Cardiac septum (tissue), 1 donor: Measurements from ENCODE around the gene ADGRB2. TPM values are rescaled to one million over a fixed set of nuclear protein-coding genes. Genes with fewer than 3 reads are reported as not detected.

Experiments used
- DNase-seq: peaks from one replicate; pipeline ENCODE4 v3.0.0-alpha.2; 2020; ENCODE audit warnings: low spot score
- intact Hi-C: fragments of 100-400 bp; cut with DNase I; formaldehyde crosslinking; loops from one replicate; pipeline ENCODE4 v1.14.0; 2022
- long read RNA-seq: library from polyadenylated mRNA; unstranded; transcript quantifications from one replicate; pipeline ENCODE4 v2.0.0, GENCODE V29; 2021
- total RNA-seq: library from RNA; stranded (reverse); fragmentation: NEBNext Ultra II Directional; extraction: Animal tissue kit (Norgen Biotek cat#: 25700); gene quantifications from one replicate; pipeline ENCODE4 v1.2.1, GENCODE V29; 2021
- donor health status: DM: no; HTN: no; CAD: no.

ADGRB2 gene, protein sequence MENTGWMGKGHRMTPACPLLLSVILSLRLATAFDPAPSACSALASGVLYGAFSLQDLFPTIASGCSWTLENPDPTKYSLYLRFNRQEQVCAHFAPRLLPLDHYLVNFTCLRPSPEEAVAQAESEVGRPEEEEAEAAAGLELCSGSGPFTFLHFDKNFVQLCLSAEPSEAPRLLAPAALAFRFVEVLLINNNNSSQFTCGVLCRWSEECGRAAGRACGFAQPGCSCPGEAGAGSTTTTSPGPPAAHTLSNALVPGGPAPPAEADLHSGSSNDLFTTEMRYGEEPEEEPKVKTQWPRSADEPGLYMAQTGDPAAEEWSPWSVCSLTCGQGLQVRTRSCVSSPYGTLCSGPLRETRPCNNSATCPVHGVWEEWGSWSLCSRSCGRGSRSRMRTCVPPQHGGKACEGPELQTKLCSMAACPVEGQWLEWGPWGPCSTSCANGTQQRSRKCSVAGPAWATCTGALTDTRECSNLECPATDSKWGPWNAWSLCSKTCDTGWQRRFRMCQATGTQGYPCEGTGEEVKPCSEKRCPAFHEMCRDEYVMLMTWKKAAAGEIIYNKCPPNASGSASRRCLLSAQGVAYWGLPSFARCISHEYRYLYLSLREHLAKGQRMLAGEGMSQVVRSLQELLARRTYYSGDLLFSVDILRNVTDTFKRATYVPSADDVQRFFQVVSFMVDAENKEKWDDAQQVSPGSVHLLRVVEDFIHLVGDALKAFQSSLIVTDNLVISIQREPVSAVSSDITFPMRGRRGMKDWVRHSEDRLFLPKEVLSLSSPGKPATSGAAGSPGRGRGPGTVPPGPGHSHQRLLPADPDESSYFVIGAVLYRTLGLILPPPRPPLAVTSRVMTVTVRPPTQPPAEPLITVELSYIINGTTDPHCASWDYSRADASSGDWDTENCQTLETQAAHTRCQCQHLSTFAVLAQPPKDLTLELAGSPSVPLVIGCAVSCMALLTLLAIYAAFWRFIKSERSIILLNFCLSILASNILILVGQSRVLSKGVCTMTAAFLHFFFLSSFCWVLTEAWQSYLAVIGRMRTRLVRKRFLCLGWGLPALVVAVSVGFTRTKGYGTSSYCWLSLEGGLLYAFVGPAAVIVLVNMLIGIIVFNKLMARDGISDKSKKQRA (N-terminal part only)
- 7.7 TPM for total RNA-seq
- long read RNA-seq, partial matches to known transcripts = 11 of 14 reads
- long read RNA-seq, other reads (novel, unspliced or antisense) = 3 of 14 reads

DNA sequence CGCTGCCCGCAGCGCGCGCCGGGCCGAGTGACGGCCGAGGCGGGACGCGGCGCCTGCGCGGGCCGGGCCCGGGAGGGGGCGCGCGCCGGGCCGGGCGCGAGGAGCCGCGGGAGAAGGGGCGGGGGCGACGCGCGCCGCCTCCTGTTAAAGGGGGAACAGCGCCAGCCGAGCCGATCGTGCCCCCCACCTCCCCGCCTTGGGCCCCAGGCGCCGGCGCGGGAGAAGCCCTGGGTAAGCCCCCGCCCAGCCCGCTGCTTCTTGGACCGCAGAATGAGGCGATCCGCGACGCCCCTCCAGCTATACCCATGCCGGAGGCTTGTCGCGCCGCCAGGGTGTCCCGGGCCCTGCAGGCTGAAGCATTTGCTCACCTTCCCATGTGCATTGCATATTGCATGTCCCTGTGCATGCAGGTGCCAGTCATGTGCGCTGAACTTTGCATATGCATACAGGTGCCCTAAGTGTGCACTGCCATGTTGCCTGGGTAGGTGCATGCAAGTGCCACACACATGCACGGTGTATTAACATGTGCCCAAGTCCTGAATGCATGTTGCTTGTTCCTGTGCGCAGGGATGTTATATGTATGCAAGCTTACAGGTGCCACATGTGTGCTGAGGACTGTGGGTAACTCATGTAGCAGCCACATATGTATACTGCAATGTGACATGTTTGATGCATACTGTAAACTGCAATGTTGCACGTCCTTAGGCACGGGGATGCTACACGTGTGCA lies at the start of gene ADGRB2:
Gene ADGRB2 (minus strand): TSS at position 29 of the 729 bp plus-strand sequence. CDS start 7,119 bp downstream, outside the sequence.
- intact Hi-C loops = loop anchor here (2.0 kb wide), 1 partner anchor 24 kb away; no protein-coding TSS in a partner anchor
- DNase-seq = no peak

DNA sequence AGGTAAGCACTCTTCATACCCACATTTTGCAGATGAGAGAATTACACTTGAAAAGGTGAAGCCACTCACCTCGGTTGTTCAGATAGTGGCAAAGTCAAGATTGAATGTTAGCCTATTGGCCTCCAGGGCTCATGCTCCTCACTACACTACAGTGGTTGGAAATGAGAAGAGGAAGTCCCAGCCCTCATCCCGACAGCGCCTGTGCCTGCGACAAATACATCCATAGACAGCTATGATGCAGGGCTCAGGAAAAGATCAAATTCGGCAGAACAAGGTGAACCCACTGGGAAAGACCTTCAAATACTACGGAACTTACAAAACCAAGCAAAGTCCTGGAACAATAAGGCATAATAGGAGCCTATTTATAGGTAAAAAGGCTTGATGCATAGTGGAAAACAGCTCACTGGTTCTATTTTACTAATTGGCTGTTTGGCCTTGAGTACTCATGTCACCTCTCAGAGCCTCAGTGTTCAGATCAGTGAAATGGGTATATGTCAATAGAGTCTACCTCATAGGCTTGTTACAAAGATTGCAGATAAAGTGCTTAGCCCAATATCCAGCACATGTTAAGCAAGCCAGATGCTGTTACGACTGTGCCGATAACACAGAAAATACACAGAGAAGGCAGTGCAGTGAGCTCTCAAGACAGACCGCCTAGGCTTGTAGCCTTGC lies 48.2 kb upstream of the ADGRB2 start:
- DNase-seq = peak; percentile 5
- intact Hi-C loops = no loop called here

DNA sequence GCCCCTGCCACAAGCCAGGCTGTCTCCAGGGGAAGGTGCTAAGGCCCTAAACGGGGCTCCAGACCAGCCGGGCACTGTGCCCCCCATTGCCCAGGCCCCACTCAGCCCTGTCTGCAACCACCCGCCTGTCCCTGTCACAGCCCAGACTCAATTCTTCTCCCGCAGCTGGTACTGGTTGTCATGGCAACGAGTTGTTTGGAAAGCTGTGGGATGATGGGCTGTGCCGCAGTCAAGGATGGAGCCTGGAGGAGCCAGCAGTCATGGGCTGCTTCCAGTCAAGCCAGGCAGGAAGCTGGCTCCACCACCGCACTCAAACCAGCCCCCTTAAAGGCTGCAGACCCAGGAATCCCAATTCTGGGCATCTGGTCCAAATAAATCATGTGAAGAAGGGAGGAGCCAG lies 47.5 kb upstream of the ADGRB2 start:
- intact Hi-C loops = no loop called here
- DNase-seq = peak; percentile 29

DNA sequence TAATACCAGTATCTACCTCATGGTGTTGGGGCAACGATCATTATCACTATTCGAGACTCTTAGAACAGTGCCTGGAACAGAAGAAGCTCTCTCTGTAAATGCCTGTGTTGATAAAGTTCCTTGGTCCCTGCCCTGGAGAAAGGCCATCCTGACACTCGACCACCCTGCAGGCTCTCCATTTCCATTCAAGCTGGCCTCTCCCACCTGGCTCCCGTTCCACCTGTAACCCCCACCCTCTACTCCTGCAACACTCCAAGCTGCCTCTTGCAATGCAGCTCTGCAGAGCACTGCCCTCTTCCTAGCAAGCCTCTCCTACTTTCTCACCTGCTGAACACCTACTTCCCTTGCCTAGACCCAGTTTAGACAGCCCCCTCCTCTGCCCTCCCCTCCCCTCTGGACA lies 45.6 kb upstream of the ADGRB2 start:
- DNase-seq = peak; percentile 38

DNA sequence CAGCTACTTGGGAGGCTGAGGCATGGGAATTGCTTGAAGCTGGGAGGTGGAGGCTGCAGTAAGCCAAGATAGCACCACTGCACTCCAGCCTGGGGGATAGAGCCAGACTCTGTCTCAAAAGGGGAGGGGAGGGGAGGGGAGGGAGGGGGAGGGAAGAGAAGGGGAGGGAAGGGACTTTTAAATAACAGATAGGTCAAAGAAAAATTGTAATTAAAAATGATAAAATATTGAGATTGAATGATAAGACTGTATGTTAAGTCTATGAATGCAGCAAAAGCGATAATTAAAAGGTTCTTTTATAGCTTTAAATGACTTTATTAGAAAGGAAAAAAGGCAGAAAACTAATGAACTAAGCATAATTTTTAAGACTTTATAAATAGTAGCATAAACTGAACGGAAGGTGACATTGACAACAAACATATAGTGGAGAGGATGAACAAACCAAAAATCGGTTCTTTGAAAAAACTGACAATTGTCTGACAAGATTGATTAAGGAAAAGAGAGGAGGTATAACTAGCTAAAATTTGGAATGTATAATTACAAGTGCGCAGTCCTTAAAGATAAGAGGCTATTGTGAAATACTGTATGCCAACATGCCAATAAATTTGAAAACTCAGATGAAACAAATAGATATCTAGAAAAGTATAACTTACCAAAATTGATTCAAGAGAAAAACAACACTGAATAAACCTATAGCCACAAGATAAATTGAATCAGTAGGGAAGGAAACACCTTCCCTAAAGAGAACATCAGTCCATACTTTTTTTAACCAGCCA lies 43.3 kb upstream of the ADGRB2 start:
- no peak for DNase-seq
- intact Hi-C loops = no loop called here

More for the DNA sequence above, 45.6 kb upstream of the ADGRB2 start:
- intact Hi-C loops = no loop called here

DNA sequence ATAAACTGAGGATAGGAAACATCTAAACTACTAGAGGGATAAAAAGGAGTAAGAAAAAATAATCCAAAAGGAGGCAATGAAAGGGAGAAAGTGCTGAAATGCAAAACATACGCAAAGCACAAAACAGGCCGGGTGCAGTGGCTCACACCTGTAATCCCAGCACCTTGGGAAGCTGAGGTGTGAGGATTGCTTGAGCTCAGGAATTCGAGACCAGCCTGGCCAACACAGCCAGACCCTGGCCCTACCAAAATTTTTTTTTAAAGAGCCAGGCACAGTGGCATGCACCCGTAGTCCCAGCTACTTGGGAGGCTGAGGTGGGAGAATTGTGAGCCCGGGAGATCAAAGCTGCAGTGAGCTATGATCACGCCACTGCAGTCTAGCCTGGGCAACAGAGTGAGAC lies 41.2 kb upstream of the ADGRB2 start:
- intact Hi-C loops = no loop called here
- DNase-seq = peak; percentile 35

DNA sequence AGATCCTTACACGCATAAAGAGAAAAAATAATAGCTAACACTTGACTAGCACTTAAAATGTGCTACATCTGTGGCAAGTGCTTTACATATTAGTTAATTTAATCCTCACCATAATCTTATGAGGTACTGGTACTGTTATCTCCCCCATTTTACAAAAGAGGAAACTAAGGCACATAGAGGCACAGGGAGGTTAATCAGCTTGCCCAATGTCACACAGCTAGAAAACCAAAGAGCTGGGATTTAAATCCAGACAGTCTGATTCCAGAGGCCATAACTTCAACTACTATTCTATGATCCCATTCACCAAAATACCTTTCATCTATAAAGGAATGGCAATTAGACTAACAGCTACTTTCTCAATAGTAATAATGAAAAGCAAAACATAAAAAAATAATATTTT lies 40.0 kb upstream of the ADGRB2 start:
- no peak for DNase-seq
- intact Hi-C loops = no loop called here

DNA sequence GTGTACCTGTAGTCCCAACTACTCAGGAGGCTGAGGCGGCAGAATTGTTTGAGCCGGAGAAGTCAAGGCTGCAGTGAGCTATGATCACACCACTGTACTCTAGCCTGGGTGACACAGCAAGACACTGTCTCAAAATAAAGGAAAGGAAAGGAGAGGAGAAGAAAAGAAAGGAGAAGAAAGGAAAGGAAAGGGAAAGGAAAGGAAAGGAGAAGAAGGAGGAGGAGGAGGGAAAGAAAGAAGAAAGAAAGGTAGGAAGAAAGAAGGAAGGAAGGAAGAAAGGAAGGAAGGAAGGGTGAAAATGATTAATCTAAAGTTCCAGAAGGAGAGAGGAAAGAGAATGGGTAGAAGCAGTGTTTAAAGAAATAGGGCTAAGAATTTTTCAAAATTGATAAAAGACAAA lies 39.5 kb upstream of the ADGRB2 start:
- peak; percentile 7 for DNase-seq
- intact Hi-C loops = no loop called here

DNA sequence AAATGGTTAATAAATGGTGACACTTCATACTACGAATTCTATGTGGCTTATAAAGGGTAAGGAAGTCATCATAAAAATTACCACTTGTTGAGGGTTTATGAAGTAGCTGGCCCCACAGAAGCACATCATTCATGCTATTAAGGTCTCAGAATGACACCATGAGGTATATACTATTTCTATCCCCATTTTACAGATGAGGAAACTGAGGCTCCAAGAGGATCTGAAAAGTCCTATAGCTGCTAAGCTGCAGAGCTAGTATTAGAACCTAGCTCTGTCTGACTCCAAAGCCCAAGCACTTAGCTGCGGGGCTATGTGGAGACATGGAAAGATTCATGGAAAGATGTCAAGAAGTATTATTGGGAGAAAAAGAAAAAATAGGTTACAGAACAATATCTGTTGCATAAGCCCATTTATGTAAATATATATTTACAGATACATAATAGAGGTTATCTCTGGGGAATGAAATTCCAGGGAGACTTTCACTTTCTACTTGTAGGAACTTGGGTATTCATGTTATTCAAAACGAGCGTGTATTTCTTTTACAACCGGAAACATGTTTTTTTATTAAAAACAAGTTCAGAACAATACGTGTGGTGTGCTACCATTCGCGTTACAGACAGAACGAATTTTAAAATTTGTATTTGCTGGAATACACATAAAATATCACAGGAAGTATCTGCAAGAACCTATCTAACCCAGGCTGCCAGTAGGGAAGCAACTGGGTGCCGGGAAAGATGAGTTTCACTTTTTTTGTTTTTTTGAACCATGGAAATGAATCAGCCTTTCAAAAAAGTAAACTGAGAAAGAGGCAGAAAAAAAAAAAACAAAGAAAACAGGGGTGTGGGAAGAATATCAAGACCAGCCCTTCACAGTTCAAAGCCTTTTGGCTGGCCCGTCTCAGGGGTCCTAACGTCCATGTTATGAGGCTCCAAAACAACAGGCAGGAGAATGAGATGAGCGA lies 38.3 kb upstream of the ADGRB2 start:
- no peak for DNase-seq

DNA sequence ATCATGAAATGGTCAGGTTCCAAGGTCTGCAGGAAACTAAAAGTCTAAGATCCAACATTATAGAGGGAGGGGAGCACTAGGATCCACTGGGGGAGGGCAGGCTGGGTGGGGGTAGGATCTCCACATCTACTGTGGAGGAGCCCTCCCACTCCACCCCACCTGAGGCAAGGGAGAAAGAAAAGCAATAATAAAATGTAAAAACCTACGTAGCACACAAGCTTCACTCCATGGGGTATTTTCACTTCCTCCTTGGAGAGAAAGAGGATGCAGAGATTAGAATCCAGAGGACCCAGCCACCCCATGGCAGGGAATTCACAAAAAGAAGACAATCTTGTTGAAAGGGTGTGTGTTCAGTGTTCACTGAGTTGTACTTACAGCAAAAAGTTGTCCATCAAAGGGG lies 37.3 kb upstream of the ADGRB2 start:
- peak; percentile 10 for DNase-seq
- intact Hi-C loops = no loop called here

More for the DNA sequence above, 38.3 kb upstream of the ADGRB2 start:
- intact Hi-C loops = no loop called here

DNA sequence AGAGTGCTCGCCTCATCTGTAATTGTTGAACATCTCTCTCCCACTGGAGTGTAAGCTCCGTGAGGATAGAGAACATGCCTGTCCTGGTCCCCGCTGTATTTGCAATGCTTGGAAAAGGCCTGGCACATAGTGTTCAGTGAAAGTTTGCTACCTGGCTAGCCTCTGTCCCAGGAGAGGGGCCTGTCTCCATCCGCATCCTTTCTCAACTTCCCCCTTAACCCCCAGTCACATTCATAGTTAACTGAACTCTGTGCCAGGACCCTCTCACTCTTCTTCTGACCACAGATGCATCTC lies 36.5 kb upstream of the ADGRB2 start:
- no peak for DNase-seq
- intact Hi-C loops = no loop called here

DNA sequence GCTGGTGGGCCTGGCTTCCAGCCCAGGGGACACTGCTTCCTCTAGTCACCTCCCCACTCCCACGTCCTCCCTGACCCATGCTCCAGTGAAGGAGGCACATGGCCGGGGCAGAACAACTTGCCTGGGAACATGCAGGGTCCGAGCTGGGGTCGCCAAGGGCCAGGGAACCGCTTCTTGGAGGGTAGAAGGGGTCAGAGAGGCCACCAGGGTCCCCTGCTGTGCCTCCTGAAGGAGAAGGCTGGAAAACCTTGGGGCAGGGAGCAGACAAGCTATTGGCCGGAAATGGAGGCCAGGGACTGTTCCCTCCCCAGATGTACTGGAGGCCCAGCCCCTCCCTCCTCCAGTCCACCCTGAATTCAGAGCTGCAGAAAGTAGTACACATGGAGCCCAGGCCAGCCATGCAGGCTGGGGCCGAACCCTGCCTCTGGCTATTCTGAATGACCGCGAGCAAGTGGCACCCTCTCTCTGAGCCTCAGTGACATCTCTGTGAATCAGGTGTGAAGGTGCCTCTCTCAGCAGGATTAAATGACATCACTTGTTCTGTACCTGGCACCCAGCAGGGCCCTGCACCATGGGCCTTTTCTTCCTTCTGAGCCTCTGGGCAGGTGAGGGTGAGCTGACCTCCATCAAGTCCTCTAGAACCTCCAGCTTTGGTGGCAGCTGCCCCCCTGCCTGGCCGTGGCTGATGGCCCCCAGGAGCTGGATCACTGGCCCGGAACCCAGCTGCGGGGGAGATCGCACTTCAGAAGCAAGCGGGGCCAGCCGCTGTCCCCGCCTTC lies 35.9 kb upstream of the ADGRB2 start:
- DNase-seq = peak; percentile 38
- intact Hi-C loops = no loop called here

DNA sequence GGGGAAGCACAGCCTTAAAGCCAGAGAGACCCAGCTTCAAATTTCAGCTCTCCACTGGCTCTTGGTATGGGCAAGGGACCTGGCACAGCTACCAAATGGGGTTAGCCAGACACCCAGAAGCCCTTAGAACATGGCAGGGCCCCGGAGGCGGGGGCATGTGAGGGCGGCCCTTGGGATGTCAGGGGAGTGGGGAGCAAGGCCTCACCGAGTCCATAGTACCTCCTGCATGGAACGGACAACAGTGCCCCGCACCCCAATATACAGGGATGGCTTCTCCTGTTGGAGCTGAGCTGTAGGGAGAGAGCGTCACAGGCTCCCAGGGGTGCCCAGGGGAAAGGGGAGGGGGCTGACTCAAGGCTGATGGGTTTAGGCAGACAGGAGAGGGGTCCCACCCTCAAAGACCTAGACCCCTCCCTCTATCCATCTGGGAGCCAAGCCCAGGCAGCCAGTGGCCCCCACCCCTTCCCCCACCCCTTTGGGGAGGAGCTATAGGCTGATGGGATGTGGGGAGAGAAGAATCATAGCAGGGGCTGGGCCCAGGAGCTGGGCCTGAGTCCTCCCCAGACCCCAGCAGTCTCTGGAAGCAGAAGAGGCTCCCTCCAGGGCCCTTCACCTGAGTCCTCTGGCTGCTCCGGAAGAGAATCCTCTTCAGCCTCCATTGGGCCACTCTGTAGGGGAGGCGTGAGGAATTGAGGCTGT lies 35.2 kb upstream of the ADGRB2 start:
- peak; percentile 43 for DNase-seq
- intact Hi-C loops = no loop called here

DNA sequence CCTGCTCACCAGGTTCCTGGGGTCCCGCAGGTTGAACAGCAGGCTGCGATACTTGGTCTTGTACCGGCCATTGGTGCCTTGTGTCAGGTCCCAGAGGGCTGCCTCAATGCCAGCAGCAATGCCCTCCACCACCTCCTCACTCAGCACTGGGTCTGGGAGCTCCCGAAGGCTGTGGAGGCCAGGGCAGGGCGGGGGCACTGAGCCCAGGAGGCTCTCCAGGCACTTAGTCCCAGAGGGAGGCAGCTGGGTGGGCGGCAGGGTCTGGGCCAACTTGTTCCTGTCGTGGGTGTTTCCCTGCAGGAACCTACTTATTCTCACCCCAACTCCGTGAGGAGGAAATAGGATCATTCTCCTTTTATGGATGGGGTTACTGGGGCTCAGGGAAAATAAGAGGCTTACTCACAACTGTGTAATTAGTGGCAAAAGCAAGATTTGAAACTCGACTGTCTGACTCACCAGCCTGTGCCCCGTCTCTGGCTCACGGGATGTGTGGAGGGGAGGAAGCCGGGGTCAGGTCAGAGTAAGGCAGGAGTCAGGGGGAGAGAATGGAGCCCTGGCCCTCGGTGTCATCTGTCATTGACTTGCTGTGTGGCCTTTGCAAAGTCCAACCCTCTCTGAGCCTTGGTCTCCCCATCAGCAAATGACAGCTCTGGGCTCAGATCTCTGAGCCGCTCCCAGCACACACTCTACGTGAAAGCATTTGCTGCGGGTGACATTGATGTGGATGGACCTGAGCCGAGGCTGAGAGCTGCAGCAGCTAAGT lies 34.5 kb upstream of the ADGRB2 start:
- intact Hi-C loops = no loop called here
- DNase-seq = peak; percentile 20

DNA sequence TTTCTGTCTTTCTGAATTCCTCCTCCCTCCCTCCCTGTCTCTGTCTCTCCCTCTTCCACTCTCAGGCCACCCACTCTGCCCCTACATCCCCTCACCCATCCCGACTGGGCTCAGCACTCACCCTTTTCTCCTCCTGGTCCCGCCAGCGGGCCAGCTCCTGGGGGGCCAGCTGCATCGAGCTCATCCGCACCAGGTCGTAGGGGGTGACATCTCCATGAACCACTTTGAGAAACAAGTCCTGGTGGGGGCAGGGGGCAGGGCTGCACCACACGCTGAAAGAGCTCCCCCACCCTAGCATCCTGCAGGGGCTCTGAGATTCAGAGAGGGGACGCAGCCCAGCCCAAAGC lies 33.9 kb upstream of the ADGRB2 start:
- intact Hi-C loops = no loop called here
- DNase-seq = peak; percentile 49
